SH-SY5Y (cell line): ENCODE data around the gene UXS1.

Source experiments
- GATA2 ChIP-seq: IDR thresholded peaks from 2 replicates; pipeline ENCODE4 v1.6.1; 2011; ENCODE audit warnings: mild to moderate bottlenecking, low read depth, low read length
- GATA3 ChIP-seq: IDR thresholded peaks from 2 replicates; pipeline ENCODE4 v1.6.1; 2011; ENCODE audit warnings: low read depth, mild to moderate bottlenecking, low read length, moderate library complexity

DNA sequence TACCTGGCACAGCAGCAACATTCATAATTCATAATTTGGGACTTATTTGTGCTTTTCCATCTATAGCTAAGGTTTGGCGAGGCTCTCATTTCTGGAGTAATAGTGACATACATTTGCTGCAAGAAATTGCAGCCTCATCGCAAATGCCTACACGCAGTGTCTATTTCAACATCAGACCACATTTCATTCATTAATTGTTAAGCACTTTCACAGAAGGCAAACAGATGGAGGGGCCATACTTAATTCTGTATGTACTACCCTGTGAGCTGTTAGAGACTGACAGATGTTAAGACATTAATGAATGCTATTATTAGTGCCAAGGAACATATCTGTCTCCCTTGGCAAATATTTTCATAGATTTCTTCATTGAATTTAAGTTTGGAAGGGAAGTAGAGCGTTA, 125.7 kb downstream of the UXS1 start:
- TF ChIP-seq GATA3 (no peak), GATA2 (no peak)
